Measurements from ENCODE around the gene ALDH3A1.

The ALDH3A1 gene

GRCh38 chr17:19717031-19717360 lies 31.1 kb downstream of the ALDH3A1 start:
- TF ChIP-seq CTCF (IDR thresholded peaks at IDR 0.05) (no peak), ZFX (IDR thresholded peaks at IDR 0.05; ENCODE audit: borderline replicate concordance) (no peak)
- H3K27ac ChIP-seq = no peak overlapping the region

GRCh38 chr17:19716108-19717030 lies 31.7 kb downstream of the ALDH3A1 start, which contains the start of gene SLC47A2:
Gene SLC47A2 (minus strand): TSS chr17:19716584. CDS start chr17:19716555, 29 bp downstream.
- no peak within 1 kb of the TSS for H3K27ac ChIP-seq
- no peak for TF ChIP-seq CTCF (IDR thresholded peaks at IDR 0.05)
- TF ChIP-seq ZFX (IDR thresholded peaks at IDR 0.05; ENCODE audit: borderline replicate concordance) = no peak

- no peak for TF ChIP-seq ZFX (IDR thresholded peaks at IDR 0.05; ENCODE audit: borderline replicate concordance)
- H3K27ac ChIP-seq = no peak overlapping the region
Observed at GRCh38 chr17:19714542-19715411, 33.3 kb downstream of the ALDH3A1 start.

GRCh38 chr17:19713901-19714361 lies 34.2 kb downstream of the ALDH3A1 start:
- TF ChIP-seq CTCF (IDR thresholded peaks at IDR 0.05) = no peak
- TF ChIP-seq ZFX (IDR thresholded peaks at IDR 0.05; ENCODE audit: borderline replicate concordance) = no peak

GRCh38 chr17:19713462-19713861 lies 34.6 kb downstream of the ALDH3A1 start:
- no peak for TF ChIP-seq CTCF (IDR thresholded peaks at IDR 0.05)

More at GRCh38 chr17:19713901-19714361, 34.2 kb downstream of the ALDH3A1 start:
- no peak overlapping the region for H3K27ac ChIP-seq

GRCh38 chr17:19712436-19713004 lies 35.6 kb downstream of the ALDH3A1 start:
- no peak for TF ChIP-seq ZFX (IDR thresholded peaks at IDR 0.05; ENCODE audit: borderline replicate concordance)
- TF ChIP-seq CTCF (IDR thresholded peaks at IDR 0.05) = no peak
- H3K27ac ChIP-seq = no peak overlapping the region

More at GRCh38 chr17:19713462-19713861, 34.6 kb downstream of the ALDH3A1 start:
- no peak overlapping the region for H3K27ac ChIP-seq

GRCh38 chr17:19709841-19710240 lies 38.3 kb downstream of the ALDH3A1 start:
- H3K27ac ChIP-seq = no peak overlapping the region
- TF ChIP-seq CTCF (IDR thresholded peaks at IDR 0.05) (no peak), ZFX (IDR thresholded peaks at IDR 0.05; ENCODE audit: borderline replicate concordance) (no peak)
